COLO668 (cell line): ENCODE measurements around the gene DNAJC3.
A peak's percentile ranks its signal among the peaks of the same experiment; 100 is the strongest.
"Not testable (repeated sequence)": the region's sequence is repeated elsewhere in the genome, so short reads cannot be mapped to it uniquely, and the experiment has no call there.

Source experiments
- DNase-seq: peaks from one replicate; lab custom pipeline; 2025; ENCODE audit not compliant: unreplicated experiment; lab: John Stamatoyannopoulos, UW

The DNAJC3 gene

DNA sequence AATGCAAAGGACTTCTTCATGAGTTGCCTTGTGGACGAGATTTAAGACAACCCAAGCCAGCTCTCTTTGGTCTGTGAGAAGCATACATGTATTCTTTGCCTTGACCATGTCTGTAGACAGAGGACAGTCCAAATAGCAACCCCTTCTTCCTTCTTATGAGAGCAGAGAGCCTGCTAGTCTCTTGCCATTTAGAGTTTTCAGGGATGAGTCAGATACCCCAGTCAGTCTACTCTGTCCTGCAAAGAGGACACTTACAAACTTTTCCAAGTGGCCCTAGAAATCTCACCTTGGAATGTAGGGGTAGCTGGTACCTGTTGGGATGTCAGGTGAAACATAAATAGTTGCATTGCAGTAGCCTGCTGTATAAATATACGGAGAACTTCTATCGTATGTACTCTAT, 36.7 kb downstream of the DNAJC3 start:
- DNase-seq: no peak

DNA sequence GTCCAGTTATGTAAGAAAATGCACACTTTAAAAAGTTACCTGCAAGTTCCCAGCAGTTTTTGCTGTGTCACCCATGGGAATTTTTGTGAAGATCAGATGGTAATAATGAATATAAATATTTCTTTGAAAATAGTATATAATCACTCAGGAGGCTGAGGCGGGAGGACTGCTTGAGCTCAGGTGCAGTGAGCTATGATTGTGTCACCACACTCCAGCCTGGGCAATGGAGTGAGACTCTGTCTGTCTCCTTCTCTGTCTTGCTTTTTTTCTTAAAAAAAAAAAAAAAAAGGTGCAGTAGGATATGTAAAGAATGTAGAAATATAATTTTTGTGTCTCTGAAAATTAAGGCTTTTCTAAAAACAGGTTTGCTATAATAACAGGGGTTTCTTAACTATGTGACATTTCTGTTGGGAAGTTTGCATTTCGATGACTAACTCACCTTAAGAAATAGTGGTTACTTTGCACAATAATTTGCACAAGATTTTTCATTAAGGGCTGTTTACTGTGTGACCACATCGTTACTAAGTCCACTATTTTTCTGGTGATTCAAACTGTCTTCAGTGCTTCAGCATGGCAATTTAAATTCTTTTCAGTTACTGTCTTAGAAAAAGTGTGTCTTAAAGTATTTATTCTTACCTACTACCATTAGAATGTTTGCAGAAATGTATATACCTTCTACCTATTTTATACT, 37.3 kb downstream of the DNAJC3 start:
- no peak for DNase-seq

DNA sequence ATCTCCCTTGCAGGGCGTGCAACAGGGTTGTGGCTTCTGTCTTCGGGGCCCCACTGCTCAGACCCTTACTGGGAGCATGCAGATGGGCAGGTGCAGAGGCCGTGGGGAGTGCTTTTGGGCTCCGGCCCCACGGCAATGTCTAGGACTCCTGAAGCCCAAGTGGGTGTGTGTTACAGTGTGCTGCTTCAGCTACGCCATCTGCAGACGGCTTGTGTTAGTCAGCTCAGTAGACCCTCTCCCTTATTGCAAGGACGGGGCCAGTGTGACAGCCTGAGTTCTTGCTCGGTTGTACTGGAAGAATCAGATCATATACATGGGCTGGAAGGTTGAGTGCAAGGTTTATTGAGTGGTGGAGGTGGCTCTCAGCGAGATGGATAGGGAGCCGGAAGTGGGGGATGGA, 39.3 kb downstream of the DNAJC3 start:
- DNase-seq: no peak

DNA sequence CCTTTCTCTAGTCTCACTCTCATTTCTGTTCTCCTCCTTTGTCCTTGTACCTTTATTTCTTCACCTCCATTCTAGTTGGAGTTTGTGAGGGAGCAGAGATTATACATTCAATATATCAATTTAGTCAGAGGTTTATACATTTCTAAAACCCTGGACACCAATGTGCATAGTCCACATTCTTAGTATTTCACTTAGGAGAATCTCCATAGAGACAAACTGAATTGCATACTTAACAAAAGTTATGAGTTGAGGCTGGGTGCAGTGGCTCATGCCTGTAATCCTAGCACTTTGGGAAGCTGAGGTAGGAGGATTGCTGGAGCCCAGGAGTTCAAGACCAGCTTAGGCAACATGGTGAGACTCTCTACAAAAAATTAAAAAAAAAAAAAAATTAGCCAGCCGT, 45.3 kb downstream of the DNAJC3 start:
- no peak for DNase-seq

DNA sequence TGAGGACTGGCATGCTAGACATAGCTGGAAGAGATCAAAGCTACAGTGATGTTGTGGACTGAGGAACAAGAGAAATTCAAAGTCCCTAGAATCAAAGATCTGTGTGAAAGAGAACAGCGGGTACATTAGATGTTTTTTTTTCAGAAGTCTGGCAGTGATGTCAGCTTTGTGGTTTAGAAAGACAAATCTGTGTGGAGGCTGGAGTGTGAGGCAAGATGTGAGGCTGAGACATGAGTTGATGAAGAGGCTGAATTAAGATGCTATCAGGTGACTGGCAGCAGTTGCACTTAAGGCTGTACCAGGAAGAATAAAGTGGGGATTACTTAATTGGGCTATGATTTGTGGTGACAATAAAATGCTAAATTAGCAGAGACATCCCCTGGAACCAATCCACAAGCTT, 46.5 kb downstream of the DNAJC3 start:
- DNase-seq: no peak

DNA sequence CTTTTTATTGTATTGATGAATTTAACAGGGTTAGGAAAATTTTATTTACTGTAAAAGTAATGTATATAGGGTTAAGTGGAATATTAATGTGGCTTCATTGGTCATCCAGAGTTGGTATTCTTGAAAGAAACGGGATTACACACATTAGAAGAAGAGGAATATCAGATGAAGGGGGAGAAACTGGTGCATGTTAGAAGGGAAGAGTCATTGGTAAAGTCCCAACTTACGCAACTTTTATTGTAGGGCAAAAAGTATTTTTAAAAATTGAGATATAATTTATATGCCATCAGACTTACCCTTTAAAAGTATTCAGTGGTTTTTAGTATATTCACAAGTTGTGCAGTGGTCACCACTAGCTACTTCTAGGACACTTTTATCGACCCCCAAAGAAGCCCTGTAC, 47.3 kb downstream of the DNAJC3 start:
- no peak for DNase-seq

DNA sequence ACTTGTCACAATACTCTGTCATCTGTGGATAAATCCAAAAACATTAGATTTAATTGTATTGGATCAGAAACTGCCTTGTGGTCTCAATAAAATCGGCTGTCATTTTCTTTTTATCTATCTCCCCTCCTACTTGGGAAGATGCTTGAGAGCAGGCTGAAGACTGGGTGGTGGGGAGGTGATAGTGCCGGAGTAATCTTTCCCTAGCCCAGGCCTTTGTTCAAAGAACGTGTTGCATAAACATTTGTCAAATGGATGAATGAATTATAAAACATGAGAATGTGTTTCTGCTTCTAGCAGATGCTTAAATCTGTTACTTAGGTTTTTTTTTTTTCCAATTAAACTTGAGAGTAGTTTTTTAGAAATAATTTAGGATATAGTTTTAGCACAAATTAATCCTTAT, 49.9 kb downstream of the DNAJC3 start:
- DNase-seq: no peak

DNA sequence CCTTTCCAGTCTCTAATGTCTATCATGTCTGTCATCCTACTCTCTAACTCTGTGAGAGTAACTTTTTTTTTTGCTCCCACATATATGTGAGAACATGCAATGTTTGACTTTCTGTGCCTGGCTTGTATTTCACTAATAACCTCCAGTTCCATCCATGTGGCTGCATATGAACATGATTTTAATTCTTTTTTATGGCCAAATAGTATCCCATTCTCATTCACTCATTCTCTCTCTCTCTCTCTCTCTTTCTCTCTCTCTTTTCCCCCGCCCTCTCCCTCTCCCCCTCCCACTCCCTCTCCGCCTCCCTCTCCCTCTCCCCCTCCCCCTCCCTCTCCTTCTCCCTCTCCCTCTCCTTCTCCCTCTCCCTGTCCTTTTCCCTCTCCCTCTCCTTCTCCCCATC, 52.0 kb downstream of the DNAJC3 start:
- DNase-seq: no peak

DNA sequence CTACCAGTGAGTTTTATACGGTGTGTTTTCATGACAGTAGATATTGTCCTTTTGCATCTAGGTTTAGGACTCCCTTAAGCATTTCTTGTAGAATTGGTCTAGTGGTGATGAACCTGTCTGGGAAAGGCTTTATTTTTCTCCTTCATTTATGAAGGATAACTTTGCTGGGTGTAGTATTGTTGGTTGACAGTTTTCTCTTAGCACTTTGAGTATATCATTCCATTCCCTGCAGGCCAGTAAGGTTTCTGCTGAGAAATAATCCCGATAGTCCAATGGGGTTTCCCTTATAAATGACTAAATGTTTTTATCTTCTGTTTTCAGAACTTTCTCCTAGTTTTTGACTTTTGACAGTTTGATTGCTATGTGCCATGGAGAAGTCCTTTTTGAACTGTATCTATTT, 57.2 kb downstream of the DNAJC3 start:
- no peak for DNase-seq

DNA sequence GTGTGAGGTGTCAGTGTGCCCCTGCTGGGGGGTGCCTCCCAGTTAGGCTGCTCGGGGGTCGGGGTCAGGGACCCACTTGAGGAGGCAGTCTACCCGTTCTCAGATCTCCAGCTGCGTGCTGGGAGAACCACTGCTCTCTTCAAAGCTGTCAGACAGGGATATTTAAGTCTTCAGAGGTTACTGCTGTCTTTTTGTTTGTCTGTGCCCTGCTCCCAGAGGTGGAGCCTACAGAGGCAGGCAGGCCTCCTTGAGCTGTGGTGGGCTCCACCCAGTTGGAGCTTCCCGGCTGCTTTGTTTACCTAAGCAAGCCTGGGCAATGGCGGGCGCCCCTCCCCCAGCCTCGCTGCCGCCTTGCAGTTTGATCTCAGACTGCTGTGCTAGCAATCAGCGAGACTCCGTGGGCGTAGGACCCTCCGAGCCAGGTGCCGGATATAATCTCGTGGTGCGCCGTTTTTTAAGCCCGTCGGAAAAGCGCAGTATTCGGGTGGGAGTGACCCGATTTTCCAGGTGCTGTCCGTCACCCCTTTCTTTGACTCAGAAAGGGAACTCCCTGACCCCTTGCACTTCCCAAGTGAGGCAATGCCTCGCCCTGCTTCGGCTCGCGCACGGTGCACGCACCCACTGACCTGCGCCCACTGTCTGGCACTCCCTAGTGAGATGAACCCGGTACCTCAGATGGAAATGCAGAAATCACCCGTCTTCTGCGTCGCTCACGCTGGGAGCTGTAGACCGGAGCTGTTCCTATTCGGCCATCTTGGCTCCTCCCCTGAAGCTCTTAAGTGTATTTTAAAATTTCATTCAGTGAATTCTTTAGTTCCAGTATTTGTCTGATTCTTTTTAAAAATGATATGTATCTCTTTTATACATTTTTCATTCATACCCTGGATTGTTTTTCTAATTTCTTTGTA, 63.4 kb downstream of the DNAJC3 start:
- DNase-seq: not testable (repeated sequence)

DNA sequence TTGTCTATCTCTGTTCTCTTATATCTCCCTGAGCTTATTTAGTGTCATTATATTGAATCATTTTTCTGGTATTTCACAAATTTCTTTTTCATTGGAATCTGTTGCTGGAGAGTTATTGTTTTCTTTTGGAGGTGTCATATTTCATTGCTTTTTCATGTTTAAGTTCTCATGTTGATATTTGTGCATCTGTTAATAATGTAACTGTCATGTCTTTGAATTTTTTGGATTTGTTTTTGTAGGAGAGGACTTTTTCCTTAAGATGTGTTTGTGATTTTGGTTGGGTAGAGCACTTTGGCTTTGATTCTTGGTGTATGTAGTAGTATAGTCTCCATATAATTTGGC, 64.0 kb downstream of the DNAJC3 start:
- no peak for DNase-seq

DNA sequence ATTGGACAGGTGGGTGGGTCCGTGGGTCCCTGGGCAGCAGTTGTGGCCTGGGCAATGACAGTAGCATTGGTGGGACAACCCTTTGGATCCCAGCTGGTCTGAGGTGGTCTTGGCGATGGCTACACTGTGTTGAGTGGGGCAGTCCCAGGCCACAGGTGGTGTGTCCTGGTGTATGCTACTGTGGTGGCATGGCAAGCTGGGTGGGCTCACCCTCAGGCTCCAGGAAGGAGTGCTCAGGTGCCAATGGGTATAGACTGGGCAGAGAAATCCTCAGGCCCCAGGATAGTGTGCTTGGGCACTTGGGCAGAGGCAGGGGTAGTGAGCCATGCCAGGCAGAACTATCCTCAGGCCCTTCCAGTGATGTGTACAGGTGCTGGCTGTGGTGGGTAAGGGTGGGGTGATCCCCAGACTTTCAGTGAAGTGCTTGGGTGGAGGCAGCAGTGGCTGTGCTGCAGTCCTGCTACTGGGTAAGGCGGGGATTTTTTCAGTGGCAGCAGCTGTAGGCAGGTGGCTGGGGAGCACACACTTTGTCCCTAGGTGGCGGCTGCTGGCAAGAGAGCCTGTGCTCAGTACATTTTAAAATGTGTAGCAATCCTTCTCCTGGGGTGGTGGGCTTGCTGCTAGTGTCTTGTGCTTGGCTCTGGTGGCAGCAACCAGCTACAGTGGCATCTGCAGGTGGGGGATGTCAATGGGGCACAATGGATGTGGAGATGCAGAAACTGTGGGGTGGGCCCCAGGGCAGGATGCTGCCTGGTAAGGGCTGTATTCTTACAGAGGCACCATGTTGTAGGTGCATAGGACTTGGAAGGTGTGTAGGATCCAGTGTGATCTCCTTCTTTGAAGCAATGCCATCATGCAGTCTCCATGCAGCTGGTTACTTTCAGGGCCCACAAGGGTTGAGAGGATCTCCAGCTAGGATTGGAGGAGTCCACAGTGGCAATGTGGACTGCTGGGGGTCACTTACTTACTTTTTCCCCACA, 64.9 kb downstream of the DNAJC3 start:
- DNase-seq: no peak

DNA sequence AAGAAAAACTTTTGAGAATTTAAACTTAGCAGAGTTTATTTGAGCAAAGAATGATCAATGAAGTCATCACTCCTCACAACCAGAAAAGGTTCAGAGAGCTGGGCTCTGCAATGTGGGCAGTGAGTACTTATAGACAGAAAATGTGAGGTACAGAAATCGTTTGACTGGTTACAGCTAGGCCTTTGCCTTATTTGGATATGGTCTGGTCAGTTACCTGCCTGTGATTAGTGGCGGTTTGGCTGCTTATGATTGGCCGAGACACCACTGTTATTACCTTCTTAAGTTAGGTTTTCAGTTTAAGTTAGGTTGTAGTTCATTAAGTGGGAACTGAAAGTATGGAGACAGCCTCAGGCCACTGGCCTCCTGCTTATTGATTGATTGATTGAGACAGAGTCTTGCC, 66.3 kb downstream of the DNAJC3 start:
- DNase-seq: no peak

DNA sequence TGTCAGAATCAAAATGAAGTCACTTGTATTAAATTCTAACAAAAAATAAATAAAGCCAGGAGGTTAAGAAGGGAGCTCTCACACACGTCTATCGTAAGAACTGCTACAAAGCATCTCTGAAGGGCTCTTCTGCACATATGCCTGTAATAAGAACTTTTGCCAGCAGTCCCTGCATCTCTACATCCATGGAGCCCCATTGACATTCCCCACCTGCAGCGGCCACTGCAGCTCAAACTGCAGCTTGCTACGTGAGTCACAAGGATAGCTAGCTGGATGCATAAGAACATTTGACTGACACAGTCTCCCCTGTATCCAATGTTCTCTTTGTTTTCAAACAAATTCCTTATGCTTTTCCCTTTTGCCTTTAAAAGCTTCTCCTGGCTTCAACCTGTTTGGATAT, 68.3 kb downstream of the DNAJC3 start:
- DNase-seq: no peak

DNA sequence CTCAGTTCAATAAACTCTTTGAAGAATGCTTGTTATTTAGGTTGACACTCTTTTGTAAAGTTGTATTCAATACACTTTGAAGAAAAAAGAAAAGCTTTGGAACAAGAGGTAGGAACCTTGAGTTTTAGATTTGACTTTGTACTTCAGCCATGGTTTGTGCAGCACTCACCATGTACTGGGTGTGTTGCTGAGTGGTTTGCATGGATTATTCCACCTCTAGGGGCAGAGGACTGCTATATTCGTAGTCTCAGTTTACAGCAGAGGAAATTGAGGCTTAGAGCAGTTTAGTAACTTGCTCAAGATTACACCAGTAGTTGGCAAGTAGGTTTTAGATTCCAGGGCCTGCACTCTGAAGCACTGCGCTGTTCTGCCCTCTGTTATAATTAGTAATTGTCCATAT, 68.8 kb downstream of the DNAJC3 start:
- DNase-seq: no peak

DNA sequence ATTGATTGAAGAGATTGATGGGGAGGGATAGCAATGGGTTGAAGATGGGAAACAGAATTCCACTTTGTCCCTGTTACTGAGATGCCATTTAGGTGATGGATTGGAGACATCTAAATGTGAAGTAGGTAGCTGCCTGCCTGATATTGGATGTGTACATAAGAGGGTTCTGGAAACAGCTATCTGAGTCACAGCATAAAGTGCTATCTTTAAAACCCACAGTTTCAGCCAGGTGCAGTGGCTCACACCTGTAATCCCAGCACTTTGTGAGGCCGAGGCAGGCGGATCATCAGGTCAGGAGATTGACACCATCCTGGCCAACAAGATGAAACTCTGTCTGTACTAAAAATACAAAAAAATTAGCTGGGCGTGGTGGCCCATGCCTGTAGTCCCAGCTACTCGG, 72.6 kb downstream of the DNAJC3 start:
- DNase-seq: peak; percentile 76

DNA sequence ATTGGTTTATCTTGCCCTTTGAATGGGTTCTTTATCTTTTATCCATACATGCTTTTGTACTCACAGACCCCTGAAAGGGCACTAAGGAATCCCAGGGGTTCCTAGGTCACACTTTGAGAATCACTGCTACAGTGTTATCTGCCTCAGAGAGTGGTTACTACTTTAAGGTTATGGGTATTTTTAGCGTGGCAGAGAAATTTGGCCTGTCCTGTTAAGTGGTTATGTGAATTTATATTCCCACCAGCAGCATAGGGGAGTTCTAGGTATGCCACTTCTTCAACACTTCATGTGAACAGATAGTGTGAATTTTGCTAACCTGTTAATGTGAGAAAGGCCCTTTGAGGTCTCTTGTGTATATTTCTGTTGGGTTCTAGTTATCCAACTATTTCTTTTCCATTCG, 75.7 kb downstream of the DNAJC3 start:
- DNase-seq: no peak

DNA sequence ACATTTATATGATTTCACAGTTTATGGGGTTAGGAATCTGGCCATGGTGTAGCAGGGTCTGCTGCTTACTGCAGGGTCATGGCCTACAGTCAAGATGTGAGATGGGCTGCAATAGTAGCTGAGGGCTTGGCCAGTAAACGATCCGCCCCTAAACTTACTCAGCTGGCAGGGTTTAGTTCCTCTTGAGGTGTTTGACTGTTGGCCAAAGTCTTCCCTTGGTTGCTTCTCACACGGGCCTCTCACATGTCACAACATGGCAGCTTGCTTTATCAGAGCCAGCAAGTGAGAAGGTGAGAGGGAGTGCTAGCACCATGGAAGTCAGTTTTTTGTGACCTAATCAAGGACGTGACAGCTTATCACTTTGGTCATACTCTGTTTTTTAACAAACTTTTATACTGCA, 77.1 kb downstream of the DNAJC3 start:
- DNase-seq: no peak

DNA sequence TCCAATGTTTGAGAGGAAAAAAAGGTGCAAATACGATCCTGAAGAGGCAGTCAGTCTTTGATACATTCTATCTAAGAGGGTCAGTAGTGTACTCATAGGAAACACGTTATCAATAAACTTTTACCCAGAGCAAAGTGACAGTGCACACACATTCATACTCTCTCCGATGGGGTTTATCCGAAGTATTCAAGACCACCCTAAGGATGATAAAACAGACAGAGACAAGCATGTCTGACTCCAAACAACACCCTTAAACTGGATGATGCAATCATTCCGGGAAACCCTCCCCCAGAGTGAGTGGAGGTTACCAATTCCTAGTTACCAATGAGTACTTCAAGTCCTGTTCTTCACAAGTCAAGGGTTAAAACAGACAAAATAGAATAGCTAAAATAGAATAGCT, 79.1 kb downstream of the DNAJC3 start:
- no peak for DNase-seq

DNA sequence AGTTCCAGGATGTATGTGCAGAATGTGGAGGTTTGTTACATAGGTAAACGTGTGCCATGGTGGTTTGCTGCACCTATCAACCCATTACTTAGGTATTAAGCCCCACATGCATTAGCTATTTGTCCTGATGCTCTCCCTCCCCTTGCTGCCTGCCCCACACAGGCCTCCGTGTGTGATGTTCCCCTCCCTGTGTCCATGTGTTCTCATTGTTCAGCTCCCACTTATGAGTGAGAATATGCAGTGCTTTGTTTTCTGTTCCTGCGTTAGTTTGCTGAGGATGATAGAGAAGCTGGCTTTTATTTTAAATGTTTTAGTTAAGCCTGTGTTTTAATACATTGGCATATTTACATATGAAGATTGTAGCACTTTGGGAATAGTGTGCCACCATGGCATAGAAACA, 85.7 kb downstream of the DNAJC3 start:
- DNase-seq: not testable (repeated sequence)

DNA sequence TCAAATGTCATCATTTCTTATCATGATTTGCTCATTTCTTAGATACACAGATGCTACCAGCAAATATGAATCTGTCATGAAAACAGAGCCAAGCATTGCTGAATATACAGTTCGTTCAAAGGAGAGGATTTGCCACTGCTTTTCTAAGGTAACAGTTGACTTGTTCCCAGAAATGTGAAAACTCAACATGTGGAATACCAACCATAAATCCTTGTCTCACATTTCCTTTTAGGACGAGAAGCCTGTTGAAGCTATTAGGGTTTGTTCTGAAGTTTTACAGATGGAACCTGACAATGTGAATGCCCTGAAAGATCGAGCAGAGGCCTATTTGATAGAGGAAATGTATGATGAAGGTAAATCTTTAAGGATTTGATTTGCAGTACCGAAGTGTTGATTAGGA, 86.7 kb downstream of the DNAJC3 start:
- DNase-seq: no peak

DNA sequence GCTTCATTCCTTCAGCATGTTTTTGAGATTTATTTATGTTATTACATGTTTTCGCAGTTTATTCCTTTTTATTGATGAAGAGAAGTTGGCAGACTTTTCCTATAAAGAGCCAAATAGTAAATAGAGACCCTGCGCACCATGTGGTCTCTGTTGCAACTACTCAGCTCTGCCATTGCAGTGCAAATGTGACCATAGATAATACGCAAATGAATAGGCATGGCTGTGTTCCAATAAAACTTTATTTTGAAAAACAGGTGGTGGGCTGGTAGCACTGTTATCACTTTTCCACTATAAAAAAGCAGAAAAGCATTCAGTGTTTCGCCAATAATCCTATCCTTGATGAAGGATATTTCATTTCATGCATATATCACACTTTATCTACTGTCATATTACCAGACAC, 95.0 kb downstream of the DNAJC3 start:
- no peak for DNase-seq
